ENCODE results near the gene FRMD8. TPM values are rescaled to one million over a fixed set of nuclear protein-coding genes. Genes with fewer than 3 reads are reported as not detected.

The FRMD8 gene
- total RNA-seq, 1 donor from 2014 or later: 49.6 TPM

- no peaks in the 10 kb centered on the region for H3K9me3 Mint-ChIP-seq (ENCODE audit: low read depth)
- H3K27ac Mint-ChIP-seq (ENCODE audit: unreplicated experiment): no peak overlapping the region
- DNase-seq (ENCODE audit: low spot score): peak; percentile 92
- H3K4me1 Mint-ChIP-seq (ENCODE audit: low read depth): no peaks in the 10 kb centered on the region
- H3K4me3 Mint-ChIP-seq (ENCODE audit: unreplicated experiment): no peak overlapping the region
- TF ChIP-seq CTCF (IDR thresholded peaks at IDR 0.05): no peak
- H3K36me3 Mint-ChIP-seq (ENCODE audit: low read depth): peaks cover 24% of the 10 kb centered on the region
- H3K27me3 Mint-ChIP-seq (ENCODE audit: low read depth): no peaks in the 10 kb centered on the region
Measured at GRCh38 chr11:65400307-65401072, 14.1 kb downstream of the FRMD8 start.

GRCh38 chr11:65401073-65401802 is 14.8 kb downstream of the FRMD8 start:
- no peaks in the 10 kb centered on the region for H3K9me3 Mint-ChIP-seq (ENCODE audit: low read depth)
- no peak for DNase-seq (ENCODE audit: low spot score)
- no peaks in the 10 kb centered on the region for H3K4me1 Mint-ChIP-seq (ENCODE audit: low read depth)
- H3K27me3 Mint-ChIP-seq (ENCODE audit: low read depth): no peaks in the 10 kb centered on the region
- no peak overlapping the region for H3K4me3 Mint-ChIP-seq (ENCODE audit: unreplicated experiment)
- H3K36me3 Mint-ChIP-seq (ENCODE audit: low read depth): peaks cover 24% of the 10 kb centered on the region
- TF ChIP-seq CTCF (IDR thresholded peaks at IDR 0.05): no peak
- H3K27ac Mint-ChIP-seq (ENCODE audit: unreplicated experiment): no peak overlapping the region

GRCh38 chr11:65401803-65402248 is 15.4 kb downstream of the FRMD8 start:
- Mint-ChIP-seq H3K9me3 (ENCODE audit: low read depth) (no peaks in the 10 kb centered on the region), H3K27me3 (ENCODE audit: low read depth) (no peaks in the 10 kb centered on the region), H3K36me3 (ENCODE audit: low read depth) (peaks cover 24% of the 10 kb centered on the region), H3K4me3 (ENCODE audit: unreplicated experiment) (no peak overlapping the region), H3K4me1 (ENCODE audit: low read depth) (no peaks in the 10 kb centered on the region), H3K27ac (ENCODE audit: unreplicated experiment) (no peak overlapping the region)
- TF ChIP-seq CTCF (IDR thresholded peaks at IDR 0.05): no peak
- no peak for DNase-seq (ENCODE audit: low spot score)

- Mint-ChIP-seq H3K27me3 (ENCODE audit: low read depth) (no peaks in the 10 kb centered on the region), H3K4me1 (ENCODE audit: low read depth) (no peaks in the 10 kb centered on the region), H3K27ac (ENCODE audit: unreplicated experiment) (no peak overlapping the region), H3K9me3 (ENCODE audit: low read depth) (no peaks in the 10 kb centered on the region), H3K36me3 (ENCODE audit: low read depth) (peaks cover 21% of the 10 kb centered on the region), H3K4me3 (ENCODE audit: unreplicated experiment) (no peak overlapping the region)
- TF ChIP-seq CTCF (IDR thresholded peaks at IDR 0.05): no peak
- no peak for DNase-seq (ENCODE audit: low spot score)
Measured at GRCh38 chr11:65402790-65403189, 16.4 kb downstream of the FRMD8 start.

- Mint-ChIP-seq H3K4me1 (ENCODE audit: low read depth) (no peaks in the 10 kb centered on the region), H3K27ac (ENCODE audit: unreplicated experiment) (no peak overlapping the region), H3K9me3 (ENCODE audit: low read depth) (no peaks in the 10 kb centered on the region), H3K36me3 (ENCODE audit: low read depth) (peaks cover 19% of the 10 kb centered on the region), H3K27me3 (ENCODE audit: low read depth) (no peaks in the 10 kb centered on the region), H3K4me3 (ENCODE audit: unreplicated experiment) (no peak overlapping the region)
- TF ChIP-seq CTCF (IDR thresholded peaks at IDR 0.05): no peak
- no peak for DNase-seq (ENCODE audit: low spot score)
Measured at GRCh38 chr11:65403607-65404121, 17.2 kb downstream of the FRMD8 start.
